Measurements from ENCODE around the gene LRRC74A.

LRRC74A gene

DNA sequence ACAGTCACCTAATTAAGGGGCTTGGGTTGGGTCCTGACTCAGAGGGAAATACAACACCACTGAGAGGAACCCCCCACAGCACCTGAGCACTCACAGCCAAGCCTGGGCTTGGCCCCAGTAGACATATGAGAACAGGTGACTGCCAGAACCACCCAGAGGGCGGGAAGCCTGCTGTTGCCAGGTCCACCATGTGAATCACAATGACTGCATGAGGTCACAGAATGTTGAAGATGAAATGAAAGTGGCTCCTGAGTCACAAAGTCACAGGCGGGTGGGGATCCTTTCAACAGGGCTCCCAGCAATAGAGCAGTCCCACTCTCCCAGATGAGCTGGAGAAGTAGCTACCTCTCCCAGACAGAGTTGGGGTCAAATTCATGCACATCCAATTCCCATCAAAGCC lies at the start of gene LRRC74A:
Gene LRRC74A (plus strand): TSS at position 287 of the 400 bp plus-strand sequence. CDS start 290 bp downstream, outside the sequence.
- no peak within 1 kb of the TSS for H3K4me3 ChIP-seq (ENCODE audit: low read length)
- TF ChIP-seq, protein P1, sequence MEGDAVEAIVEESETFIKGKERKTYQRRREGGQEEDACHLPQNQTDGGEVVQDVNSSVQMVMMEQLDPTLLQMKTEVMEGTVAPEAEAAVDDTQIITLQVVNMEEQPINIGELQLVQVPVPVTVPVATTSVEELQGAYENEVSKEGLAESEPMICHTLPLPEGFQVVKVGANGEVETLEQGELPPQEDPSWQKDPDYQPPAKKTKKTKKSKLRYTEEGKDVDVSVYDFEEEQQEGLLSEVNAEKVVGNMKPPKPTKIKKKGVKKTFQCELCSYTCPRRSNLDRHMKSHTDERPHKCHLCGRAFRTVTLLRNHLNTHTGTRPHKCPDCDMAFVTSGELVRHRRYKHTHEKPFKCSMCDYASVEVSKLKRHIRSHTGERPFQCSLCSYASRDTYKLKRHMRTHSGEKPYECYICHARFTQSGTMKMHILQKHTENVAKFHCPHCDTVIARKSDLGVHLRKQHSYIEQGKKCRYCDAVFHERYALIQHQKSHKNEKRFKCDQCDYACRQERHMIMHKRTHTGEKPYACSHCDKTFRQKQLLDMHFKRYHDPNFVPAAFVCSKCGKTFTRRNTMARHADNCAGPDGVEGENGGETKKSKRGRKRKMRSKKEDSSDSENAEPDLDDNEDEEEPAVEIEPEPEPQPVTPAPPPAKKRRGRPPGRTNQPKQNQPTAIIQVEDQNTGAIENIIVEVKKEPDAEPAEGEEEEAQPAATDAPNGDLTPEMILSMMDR (conservative IDR thresholded peaks at IDR 0.05; ENCODE audit: low read depth, low read length): no peak
- no peak for DNase-seq (ENCODE audit: low read depth)

DNA sequence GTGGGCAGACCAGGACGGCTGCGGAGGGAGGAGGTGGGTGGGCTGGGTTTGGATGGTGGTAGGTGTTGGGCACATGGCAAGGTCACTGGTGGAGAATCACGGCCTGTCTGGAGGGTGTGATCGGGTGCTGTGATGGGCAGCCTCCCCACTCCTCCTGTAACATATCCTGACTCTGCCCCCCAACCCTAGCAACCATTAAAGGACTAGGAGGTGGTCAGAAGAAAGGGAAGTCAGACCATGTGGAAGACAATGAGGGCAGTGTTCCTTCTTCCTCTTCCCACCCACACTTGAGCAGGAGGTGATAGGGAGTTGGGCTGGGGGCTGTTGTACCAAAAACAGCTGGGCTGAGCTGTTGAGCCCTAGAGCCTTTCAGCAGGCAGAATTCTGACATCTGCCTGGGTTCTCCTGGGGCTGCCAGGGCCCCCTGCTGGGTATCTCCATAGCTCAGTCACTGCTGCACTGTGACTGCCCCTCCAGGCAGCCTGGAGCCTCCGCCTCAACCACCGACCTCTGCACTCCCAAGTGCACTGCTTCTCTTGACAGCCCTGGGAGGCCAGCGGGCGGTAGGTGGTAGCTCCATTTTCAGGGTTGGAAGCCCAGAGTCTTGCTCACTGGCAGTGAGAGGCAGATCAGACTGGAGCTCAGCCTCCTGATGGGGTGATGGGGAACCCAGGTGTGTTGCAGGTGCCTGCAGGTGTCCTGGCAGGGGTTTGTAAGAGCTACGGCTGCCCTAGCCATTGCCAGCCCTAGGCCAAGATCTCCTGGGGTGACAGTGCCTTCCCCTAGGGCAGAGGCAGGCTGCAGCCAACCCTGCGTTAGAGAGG lies 49.6 kb upstream of the LRRC74A start:
- TF ChIP-seq, protein P1 (conservative IDR thresholded peaks at IDR 0.05; ENCODE audit: low read depth, low read length): no peak
- no peak for DNase-seq (ENCODE audit: low read depth)
- no peak overlapping the region for H3K4me3 ChIP-seq (ENCODE audit: low read length)

DNA sequence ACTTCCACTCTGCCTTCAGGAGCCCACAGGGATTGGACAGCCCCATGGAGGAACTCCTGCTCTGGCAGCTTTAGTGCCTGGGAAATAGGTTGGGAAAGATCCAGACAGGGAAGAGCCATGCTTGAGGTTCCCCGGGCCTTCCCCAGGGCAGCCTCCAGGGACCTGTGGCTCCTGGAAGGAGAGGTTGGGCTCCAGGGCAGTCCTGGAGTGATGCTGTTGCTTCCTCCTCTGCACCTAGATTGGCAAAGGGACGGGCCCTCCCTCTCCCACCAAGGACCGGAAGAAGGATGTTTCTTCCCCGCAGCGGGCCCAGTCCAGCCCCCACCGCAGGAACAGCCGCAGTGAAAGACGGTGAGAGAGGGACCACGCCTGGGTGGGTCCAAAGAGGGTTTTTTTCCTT lies 48.5 kb upstream of the LRRC74A start:
- TF ChIP-seq, protein P1 (conservative IDR thresholded peaks at IDR 0.05; ENCODE audit: low read depth, low read length): no peak
- no peak for DNase-seq (ENCODE audit: low read depth)
- no peak overlapping the region for H3K4me3 ChIP-seq (ENCODE audit: low read length)

DNA sequence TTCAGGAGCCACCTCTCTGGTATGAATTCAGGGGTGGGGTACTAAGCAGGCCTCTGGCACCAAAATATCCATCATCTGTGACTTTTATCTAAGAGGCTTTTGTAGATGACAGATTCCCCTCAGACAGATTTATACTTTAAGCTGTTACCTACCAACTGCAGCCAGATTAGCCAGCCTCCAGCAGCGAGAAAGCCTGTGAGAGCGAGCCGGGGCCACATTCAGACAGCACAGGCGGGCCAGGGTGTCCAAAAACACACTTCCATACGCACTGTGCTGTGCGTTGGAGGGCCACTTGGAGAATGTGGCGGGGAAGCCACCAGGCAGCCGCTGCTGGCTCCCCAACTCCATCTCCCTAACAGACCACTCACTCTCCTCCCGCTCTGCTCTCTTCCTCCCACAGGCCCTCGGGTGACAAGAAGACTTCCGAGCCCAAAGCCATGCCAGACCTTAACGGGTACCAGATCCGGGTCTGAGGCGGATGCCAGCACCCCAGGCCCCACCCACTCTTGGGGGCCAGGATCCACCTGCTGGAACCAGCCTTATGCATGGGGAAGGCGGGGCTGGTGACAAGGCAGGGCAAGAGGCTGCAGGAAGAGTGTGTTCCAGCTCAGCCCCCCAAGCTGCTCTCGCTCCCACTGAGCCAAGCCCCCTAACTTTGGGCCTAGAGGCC lies 47.5 kb upstream of the LRRC74A start:
- DNase-seq (ENCODE audit: low read depth): no peak
- no peak overlapping the region for H3K4me3 ChIP-seq (ENCODE audit: low read length)
- TF ChIP-seq, protein P1 (conservative IDR thresholded peaks at IDR 0.05; ENCODE audit: low read depth, low read length): no peak

DNA sequence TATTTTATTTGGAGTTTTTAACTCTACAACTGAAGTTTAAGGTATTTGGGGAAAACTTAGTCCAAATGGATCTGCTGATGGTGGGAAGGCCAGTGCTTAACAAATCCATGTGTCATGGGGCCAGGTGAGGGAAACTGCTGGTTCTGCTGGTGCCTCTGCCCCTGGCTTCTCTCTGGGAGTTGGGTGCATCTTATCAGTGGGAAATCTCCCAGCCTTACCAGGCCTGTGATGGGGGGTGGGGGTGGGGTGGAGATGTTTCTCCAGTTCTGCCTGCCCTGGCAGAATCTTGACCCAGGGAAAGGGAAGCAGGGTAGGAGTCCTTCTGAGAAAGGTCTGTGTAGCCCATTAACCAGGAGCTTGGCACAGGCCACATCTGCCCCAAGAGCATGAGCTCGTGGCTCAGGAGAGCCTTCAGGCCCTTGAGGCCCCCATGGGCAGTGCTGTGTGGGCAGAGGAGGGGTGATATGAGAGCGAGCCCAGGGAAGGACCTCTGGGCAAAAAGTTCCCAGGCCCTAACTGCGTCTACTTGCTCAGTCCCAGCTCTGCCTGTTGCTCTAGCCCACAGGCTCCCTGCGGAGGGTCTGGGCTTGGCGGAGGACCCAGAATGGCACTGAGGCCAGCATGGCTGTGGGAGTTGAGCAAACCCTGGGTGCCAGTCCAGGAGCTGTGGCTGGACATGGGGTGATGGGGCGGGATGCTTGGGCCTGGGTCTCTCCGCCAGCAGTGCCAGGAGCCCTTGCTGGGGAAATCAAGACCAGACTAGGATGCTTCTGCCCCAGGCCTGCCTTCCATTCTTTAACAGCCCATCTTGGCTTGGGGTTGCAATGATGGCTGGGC lies 46.8 kb upstream of the LRRC74A start:
- no peak overlapping the region for H3K4me3 ChIP-seq (ENCODE audit: low read length)
- no peak for DNase-seq (ENCODE audit: low read depth)
- TF ChIP-seq, protein P1 (conservative IDR thresholded peaks at IDR 0.05; ENCODE audit: low read depth, low read length): no peak

DNA sequence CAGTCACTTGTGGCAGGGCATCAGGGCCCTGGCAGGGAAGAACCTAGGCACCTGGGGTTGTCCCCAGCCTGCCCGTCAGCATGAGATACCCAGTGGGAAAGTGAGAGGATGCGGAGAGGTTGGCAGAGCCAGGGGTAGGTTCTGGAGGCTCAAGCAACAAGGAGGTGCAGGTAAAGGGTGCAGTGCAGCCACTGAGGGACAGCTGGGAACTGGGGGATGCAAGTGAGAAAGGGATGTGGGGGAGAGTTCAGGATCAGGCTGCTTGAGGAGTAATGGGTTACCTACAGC lies 46.2 kb upstream of the LRRC74A start:
- no peak overlapping the region for H3K4me3 ChIP-seq (ENCODE audit: low read length)
- DNase-seq (ENCODE audit: low read depth): no peak
- TF ChIP-seq, protein P1 (conservative IDR thresholded peaks at IDR 0.05; ENCODE audit: low read depth, low read length): no peak
